Liver (tissue), 3 donors: Measurements from ENCODE around the gene MAP2K3.

Source experiments
- CTCF ChIP-seq: fragments of 150-350 bp; IDR thresholded peaks from 2 replicates; pipeline ENCODE4 v1.5.1; 2017; ENCODE audit warnings: improper control_type of control experiment, low read depth, low read length; ENCODE audit not compliant: missing input control
- FOXA1 ChIP-seq: IDR thresholded peaks from 2 replicates; pipeline ENCODE4 v1.6.1; 2016; ENCODE audit warnings: antibody characterized with exemption
- GABPA ChIP-seq, 2 donors: IDR thresholded peaks in 1 of 2; conservative IDR thresholded peaks in 1 of 2; 2 replicates each; pipeline ENCODE4 v1.6.1; 2016; ENCODE audit warnings: antibody characterized with exemption in 2 of 2, mild to moderate bottlenecking in 1 of 2, moderate library complexity in 1 of 2
- RAD21 ChIP-seq, 2 donors: IDR thresholded peaks; 2 replicates each; pipeline ENCODE4 v1.6.1; 2016; ENCODE audit warnings: antibody characterized with exemption in 2 of 2, mild to moderate bottlenecking in 2 of 2
- donor health status: healthy.
- donor health status: healthy.

DNA sequence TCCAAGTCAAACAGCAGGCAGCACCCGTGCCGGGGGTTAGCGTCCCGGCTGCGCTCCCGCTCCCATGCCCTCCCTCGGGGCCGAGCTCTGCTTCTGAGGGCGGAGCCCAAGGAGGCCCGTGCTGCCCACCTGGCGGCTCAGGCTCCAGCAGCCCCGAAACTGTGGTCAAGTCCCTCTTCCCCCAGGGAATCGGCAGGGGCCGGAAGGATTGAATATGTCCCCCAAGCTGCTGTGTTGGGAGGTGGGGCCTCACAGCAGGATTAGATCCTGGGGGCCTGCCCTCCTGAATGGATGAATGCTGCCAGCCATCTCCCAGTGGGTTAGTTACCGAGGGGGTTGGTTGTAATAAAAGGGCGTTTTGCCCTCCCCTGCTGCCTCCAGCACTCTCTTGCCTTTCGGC, 33.9 kb downstream of the MAP2K3 start:
- TF ChIP-seq RAD21 (IDR thresholded peaks at IDR 0.05) (no peak), CTCF (no peak), FOXA1 (no peak), GABPA (IDR thresholded peaks at IDR 0.05 in 1 of 2, conservative IDR thresholded peaks at IDR 0.05 in 1 of 2) (no peak)
